HepG2 (cell line): ENCODE results near the gene CKLF. TPM values are rescaled to one million over a fixed set of nuclear protein-coding genes. Genes with fewer than 3 reads are reported as not detected.

Experiments
- ETS1 ChIP-seq: sonication (generic); formaldehyde crosslinking; IDR thresholded peaks from 2 replicates; pipeline ENCODE4 v1.4.0; 2020; ENCODE audit warnings: missing genetic modification reagents
- GATAD1 ChIP-seq: IDR thresholded peaks from 2 replicates; pipeline ENCODE4 v1.6.1; 2016; ENCODE audit warnings: missing genetic modification reagents, missing compliant biosample characterization
- HIC2 ChIP-seq: sonication (generic); formaldehyde crosslinking; IDR thresholded peaks from 2 replicates; pipeline ENCODE4 v1.9.0; 2022; ENCODE audit warnings: low read depth, missing genetic modification reagents
- JUNB ChIP-seq: sonication (generic); formaldehyde crosslinking; IDR thresholded peaks from 2 replicates; pipeline ENCODE4 v1.8.0; 2022; ENCODE audit warnings: missing genetic modification reagents, mild to moderate bottlenecking, borderline replicate concordance
- PHF20 ChIP-seq: sonication (generic); formaldehyde crosslinking; IDR thresholded peaks from 2 replicates; pipeline ENCODE4 v1.5.0; 2020; ENCODE audit warnings: mild to moderate bottlenecking, missing genetic modification reagents
- POGZ ChIP-seq: sonication (generic); formaldehyde crosslinking; IDR thresholded peaks from 2 replicates; pipeline ENCODE4 v1.4.0; 2020; ENCODE audit warnings: mild to moderate bottlenecking, missing genetic modification reagents
- RXRA ChIP-seq: sonication (generic); formaldehyde crosslinking; IDR thresholded peaks from 2 replicates; pipeline ENCODE4 v1.5.1; 2020; ENCODE audit warnings: missing genetic modification reagents
- SOX6 ChIP-seq, 2 experiments: fragments of 450-650 bp in 1 of 2; sonication (generic) in 1 of 2; formaldehyde crosslinking in 1 of 2; IDR thresholded peaks; 2 replicates each; pipeline versions ENCODE4 v1.4.0 to v1.6.1; 2017 to 2020; ENCODE audit warnings: antibody characterized with exemption in 1 of 2, mild to moderate bottlenecking in 1 of 2, missing genetic modification reagents in 1 of 2
- THAP9 ChIP-seq: sonication (generic); formaldehyde crosslinking; IDR thresholded peaks from 2 replicates; pipeline ENCODE4; 2020; ENCODE audit warnings: missing genetic modification reagents, mild to moderate bottlenecking, borderline replicate concordance
- THRA ChIP-seq: sonication (generic); formaldehyde crosslinking; IDR thresholded peaks from 2 replicates; pipeline ENCODE4 v1.4.0; 2020; ENCODE audit warnings: missing genetic modification reagents, borderline replicate concordance
- XBP1 ChIP-seq: sonication (generic); formaldehyde crosslinking; IDR thresholded peaks from 2 replicates; pipeline ENCODE4 v1.5.0; 2020; ENCODE audit warnings: missing genetic modification reagents
- ZKSCAN8 ChIP-seq: IDR thresholded peaks from 2 replicates; pipeline ENCODE4 v1.6.1; 2016; ENCODE audit warnings: borderline replicate concordance, missing genetic modification reagents, missing compliant biosample characterization
- ZNF350 ChIP-seq: sonication (generic); formaldehyde crosslinking; IDR thresholded peaks from 2 replicates; pipeline ENCODE4 v1.4.0; 2020; ENCODE audit warnings: mild to moderate bottlenecking, low read depth, missing genetic modification reagents, borderline replicate concordance
- ZNF598 ChIP-seq: sonication (generic); formaldehyde crosslinking; IDR thresholded peaks from 2 replicates; pipeline ENCODE4 v1.5.1; 2020; ENCODE audit warnings: mild to moderate bottlenecking, missing genetic modification reagents, borderline replicate concordance
- ZNF629 ChIP-seq: sonication (generic); formaldehyde crosslinking; conservative IDR thresholded peaks from 2 replicates; pipeline ENCODE4 v1.5.0; 2020; ENCODE audit warnings: missing genetic modification reagents
- ZNF670 ChIP-seq: sonication (generic); formaldehyde crosslinking; IDR thresholded peaks from 2 replicates; pipeline ENCODE4 v1.8.0; 2022; ENCODE audit warnings: mild to moderate bottlenecking, missing genetic modification reagents, borderline replicate concordance
- ZNF724P ChIP-seq: sonication (generic); formaldehyde crosslinking; IDR thresholded peaks from 2 replicates; pipeline ENCODE4 v1.8.0; 2022; ENCODE audit warnings: missing genetic modification reagents, borderline replicate concordance
- ZNF788 ChIP-seq: sonication (generic); formaldehyde crosslinking; IDR thresholded peaks from 2 replicates; pipeline ENCODE4 v1.5.0; 2020; ENCODE audit warnings: mild to moderate bottlenecking, missing genetic modification reagents, borderline replicate concordance
- polyA plus RNA-seq, 8 experiments: library from polyadenylated mRNA; depleted of rRNA in 3 of 8; stranded (reverse) in 7 of 8; unstranded in 1 of 8; fragments of >200 nt; fragmentation: Illumina TruSeq in 4 of 8; extraction: Trizol in 4 of 8; gene quantifications; 2 replicates each; pipeline versions ENCODE4 v1.2.1 to v1.2.3, GENCODE V29; 2011 to 2016; ENCODE audit warnings: low read depth in 4 of 8, missing spikeins in 1 of 8, mixed read lengths in 1 of 8; ENCODE audit not compliant: insufficient read depth in 1 of 8
- total RNA-seq, 5 experiments: library from RNA; depleted of rRNA; stranded (reverse); fragments of >200 nt; fragmentation: Illumina TruSeq; extraction: Trizol; gene quantifications; 2 replicates each; pipeline ENCODE4 v1.2.3, GENCODE V29; 2016; ENCODE audit warnings: low read depth in 1 of 5
- TF ChIP-seq, protein P1 (sequence below): sonication (generic); IDR thresholded peaks from 2 replicates; pipeline ENCODE4 v1.6.1; 2016; ENCODE audit warnings: low read depth, borderline replicate concordance

The CKLF gene
- total and polyA plus RNA-seq, 2 of the 13 experiments (the other 11 are each of a cell fraction or from before 2014, with no cell fraction given), result 120 to 167 TPM

GRCh38 chr16:66603537-66604375, 51.4 kb downstream of the CKLF start (continued):
- no peak for TF ChIP-seq ETS1 (CRISPR knock-in tag)
- peak; percentile 21; the same call in 1 of the 2 replicates for TF ChIP-seq ZNF629 (CRISPR knock-in tag)
- TF ChIP-seq, protein P1, sequence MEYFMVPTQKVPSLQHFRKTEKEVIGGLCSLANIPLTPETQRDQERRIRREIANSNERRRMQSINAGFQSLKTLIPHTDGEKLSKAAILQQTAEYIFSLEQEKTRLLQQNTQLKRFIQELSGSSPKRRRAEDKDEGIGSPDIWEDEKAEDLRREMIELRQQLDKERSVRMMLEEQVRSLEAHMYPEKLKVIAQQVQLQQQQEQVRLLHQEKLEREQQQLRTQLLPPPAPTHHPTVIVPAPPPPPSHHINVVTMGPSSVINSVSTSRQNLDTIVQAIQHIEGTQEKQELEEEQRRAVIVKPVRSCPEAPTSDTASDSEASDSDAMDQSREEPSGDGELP, result peak; percentile 43; the same call in 1 of the 2 replicates
- TF ChIP-seq ZNF350 (CRISPR knock-in tag), result peak; percentile 90; the same call in 1 of the 2 replicates
- TF ChIP-seq THRA (CRISPR knock-in tag), result peak; percentile 8; the same call in 1 of the 2 replicates
- no peak for TF ChIP-seq ZNF724P (CRISPR knock-in tag)
- peak; percentile 71; the same call in 1 of the 2 replicates for TF ChIP-seq RXRA (CRISPR knock-in tag)
- TF ChIP-seq ZNF598, result peak; percentile 80; the same call in 1 of the 2 replicates
- no peak for TF ChIP-seq SOX6 (IDR thresholded peaks at IDR 0.05)
- peak; percentile 46; the same call in 1 of the 2 replicates for TF ChIP-seq SOX6 (CRISPR knock-in tag; IDR thresholded peaks at IDR 0.05)
- peak; percentile 11; the same call in 1 of the 2 replicates for TF ChIP-seq POGZ (CRISPR knock-in tag)
- TF ChIP-seq HIC2, result peak; percentile 36; the same call in 1 of the 2 replicates
- 0 out of 2 replicates have a peak, but pooled peaks have one; percentile 23 for TF ChIP-seq ZNF670 (CRISPR knock-in tag)
- no peak for TF ChIP-seq ZKSCAN8 (CRISPR knock-in tag)
- TF ChIP-seq GATAD1 (CRISPR knock-in tag), result peak; percentile 61
- TF ChIP-seq JUNB (CRISPR knock-in tag), result no peak
- no peak for TF ChIP-seq PHF20 (CRISPR knock-in tag)
- peak; percentile 74; the same call in 1 of the 2 replicates for TF ChIP-seq THAP9 (CRISPR knock-in tag)
- TF ChIP-seq XBP1, result no peak
- peak; percentile 85; the same call in 1 of the 2 replicates for TF ChIP-seq ZNF788 (CRISPR knock-in tag)
